Retinal pigment epithelial cell (primary cell): ENCODE results near the gene RNF217.

ENCODE experiments used
- DNase-seq: peaks from one replicate; pipeline ENCODE4 v3.0.0-alpha.2; 2010; ENCODE audit warnings: low read depth
- H3K4me3 ChIP-seq: 2 replicates; pipeline ENCODE4 v1.5.1; 2011; ENCODE audit warnings: mild to moderate bottlenecking, low read length, control low read depth, moderate library complexity
- CTCF ChIP-seq: conservative IDR thresholded peaks from 2 replicates; pipeline ENCODE4 v1.5.1; 2011; ENCODE audit warnings: low read depth, low read length, control low read depth, inconsistent platforms

The RNF217 gene

GRCh38 chr6:124979294-124979678 is 17.0 kb downstream of the RNF217 start:
- no peak for DNase-seq
- no peak overlapping the region for H3K4me3 ChIP-seq
- TF ChIP-seq CTCF, result no peak

- no peak for DNase-seq
- TF ChIP-seq CTCF, result no peak
Observed at GRCh38 chr6:124982669-124983068, 20.4 kb downstream of the RNF217 start.

DNA sequence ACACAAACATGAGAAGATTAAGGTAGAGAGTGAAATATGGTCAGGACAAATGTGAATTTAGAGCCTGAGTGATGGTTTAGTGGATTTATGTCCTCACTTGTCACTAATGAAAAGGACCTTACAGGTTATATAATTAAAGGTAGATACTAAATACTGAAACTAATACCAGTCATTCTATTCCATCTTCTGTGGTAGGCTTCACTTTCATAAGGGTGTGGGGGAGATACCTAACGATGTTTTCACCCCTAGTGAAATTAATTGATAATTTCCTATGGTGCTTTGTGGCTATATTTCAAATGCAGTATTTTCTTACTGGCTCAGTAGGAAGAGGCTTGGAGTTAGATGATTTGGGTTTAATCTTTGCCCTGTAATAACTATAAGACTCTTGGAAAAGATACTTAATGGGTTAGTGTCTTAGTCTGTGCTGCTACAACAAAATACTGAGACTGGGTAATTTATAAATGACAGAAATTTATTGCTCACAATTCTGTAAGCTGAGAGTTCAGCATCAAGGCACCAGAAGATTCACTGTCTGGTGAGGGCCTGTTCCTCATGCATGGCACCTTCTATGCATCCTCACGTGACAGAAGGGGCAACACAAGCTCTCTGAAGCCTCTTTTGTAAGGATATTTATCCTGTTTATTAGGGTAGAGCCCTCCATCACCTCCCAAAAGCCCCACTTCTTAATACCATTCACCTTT is 21.3 kb downstream of the RNF217 start:
- no peak for DNase-seq
- H3K4me3 ChIP-seq, result no peak overlapping the region
- TF ChIP-seq CTCF, result no peak

More at GRCh38 chr6:124982669-124983068, 20.4 kb downstream of the RNF217 start:
- no peak overlapping the region for H3K4me3 ChIP-seq

DNA sequence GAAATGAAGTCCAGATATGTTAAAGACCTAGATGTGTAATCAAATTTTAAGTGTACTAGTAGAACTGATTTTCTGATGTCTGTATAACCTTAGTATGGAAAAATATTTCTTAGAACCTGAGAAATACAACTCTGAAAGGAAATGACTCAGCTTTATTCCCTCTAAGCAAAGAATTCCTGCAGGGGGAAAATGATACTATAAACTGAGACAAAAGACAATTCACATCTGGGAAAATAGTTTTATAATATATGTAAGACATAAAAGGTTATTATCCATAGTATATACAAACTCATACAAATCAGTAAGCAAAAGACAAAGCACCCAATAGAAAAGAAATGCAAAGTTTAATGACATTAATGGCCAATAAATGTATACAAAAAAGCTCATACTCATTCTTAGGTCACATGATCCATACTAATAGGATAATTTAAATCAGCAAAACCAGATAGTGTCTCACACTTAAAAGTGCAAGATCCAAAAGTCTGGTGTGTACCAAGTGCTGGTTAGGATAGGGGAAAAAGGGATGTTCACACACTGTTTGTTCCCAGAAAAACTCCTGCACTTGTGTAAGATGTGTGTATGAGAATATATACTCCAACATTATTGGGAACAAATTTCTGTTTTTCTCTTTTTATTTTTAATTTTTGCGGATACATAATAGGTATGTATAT is 22.6 kb downstream of the RNF217 start:
- H3K4me3 ChIP-seq, result no peak overlapping the region
- DNase-seq, result no peak
- TF ChIP-seq CTCF, result no peak

DNA sequence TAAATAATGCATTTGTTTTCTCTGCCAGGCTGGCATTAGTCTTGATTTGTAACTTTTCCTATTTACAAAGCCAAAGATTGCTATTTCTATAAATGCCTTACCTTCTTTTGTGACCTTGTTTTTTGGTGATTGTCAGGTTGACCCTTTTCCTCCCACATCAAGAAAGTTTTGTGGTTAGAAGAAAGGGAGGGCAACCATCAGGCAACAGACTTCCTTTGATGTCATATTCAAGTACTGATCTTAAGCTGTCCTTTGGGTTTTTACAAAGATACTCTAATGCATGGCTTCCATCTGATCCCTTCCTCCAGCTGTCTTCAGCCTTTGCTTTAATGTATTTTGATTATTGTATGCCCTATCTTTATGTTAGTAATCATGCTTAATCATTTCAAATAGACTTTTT is 23.9 kb downstream of the RNF217 start:
- no peak overlapping the region for H3K4me3 ChIP-seq
- no peak for TF ChIP-seq CTCF
- no peak for DNase-seq

- no peak for TF ChIP-seq CTCF
- H3K4me3 ChIP-seq, result no peak overlapping the region
- no peak for DNase-seq
Observed at GRCh38 chr6:124987291-124987690, 25.1 kb downstream of the RNF217 start.
